Vagina (tissue), 2 donors: ENCODE measurements around the gene MSH5. TPM values are rescaled to one million over a fixed set of nuclear protein-coding genes. Genes with fewer than 3 reads are reported as not detected.

Experiments used
- DNase-seq, 2 donors: peaks; one replicate each; pipeline ENCODE4 v3.0.0-alpha.2; 2017; ENCODE audit errors: extremely low spot score in 2 of 2
- H3K27ac ChIP-seq: fragments of 200-600 bp; sonication (generic); one replicate; pipeline ENCODE4 v1.5.1; 2019
- H3K27me3 ChIP-seq: fragments of 200-600 bp; sonication (generic); one replicate; pipeline ENCODE4 v1.5.1; 2019
- H3K36me3 ChIP-seq, 2 donors: fragments of 200-600 bp; sonication (generic); one replicate each; pipeline ENCODE4 v1.5.1; 2017 to 2019
- H3K4me1 ChIP-seq: fragments of 200-600 bp; sonication (generic); one replicate; pipeline ENCODE4 v1.5.1; 2019
- H3K4me3 ChIP-seq, 2 donors: fragments of 200-600 bp; sonication (generic); 1 replicate in 1 of 2; 2 replicates in 1 of 2; pipeline ENCODE4 v1.5.1; 2016 to 2019
- H3K9me3 ChIP-seq: fragments of 200-600 bp; sonication (generic); one replicate; pipeline ENCODE4 v1.5.1; 2019
- POLR2A ChIP-seq, 2 donors: fragments of 450-650 bp; IDR thresholded peaks; one replicate each; pipeline ENCODE4 v1.6.1; 2017; ENCODE audit warnings: antibody characterized with exemption in 2 of 2, mild to moderate bottlenecking in 2 of 2, moderate library complexity in 2 of 2
- POLR2AphosphoS5 ChIP-seq, 2 donors: sonication (generic); formaldehyde crosslinking; IDR thresholded peaks; one replicate each; pipeline ENCODE4 v1.9.0; 2017; ENCODE audit warnings: antibody characterized with exemption in 2 of 2, mild to moderate bottlenecking in 2 of 2, low read depth in 1 of 2; ENCODE audit not compliant: insufficient read depth in 1 of 2
- intact Hi-C: fragments of 100-400 bp; cut with DNase I; formaldehyde crosslinking; loops from one replicate; pipeline ENCODE4 v1.15.1; 2023
- total RNA-seq: library from RNA; depleted of rRNA; stranded (reverse); fragments of >200 nt; gene quantifications from one replicate; pipeline ENCODE4 v1.2.3, GENCODE V29; 2016
- TF ChIP-seq, protein P1 (sequence below), 3 experiments: fragments of 450-650 bp in 2 of 3; fragments of 200-600 bp in 1 of 3; sonication (generic) in 1 of 3; IDR thresholded peaks; one replicate each; pipeline ENCODE4 v1.5.1; 2017 to 2019; ENCODE audit warnings: antibody characterized with exemption in 3 of 3, mild to moderate bottlenecking in 2 of 3, moderate library complexity in 2 of 3

MSH5 gene
- total RNA-seq, 1 donor from 2014 or later = 11.0 TPM

DNA sequence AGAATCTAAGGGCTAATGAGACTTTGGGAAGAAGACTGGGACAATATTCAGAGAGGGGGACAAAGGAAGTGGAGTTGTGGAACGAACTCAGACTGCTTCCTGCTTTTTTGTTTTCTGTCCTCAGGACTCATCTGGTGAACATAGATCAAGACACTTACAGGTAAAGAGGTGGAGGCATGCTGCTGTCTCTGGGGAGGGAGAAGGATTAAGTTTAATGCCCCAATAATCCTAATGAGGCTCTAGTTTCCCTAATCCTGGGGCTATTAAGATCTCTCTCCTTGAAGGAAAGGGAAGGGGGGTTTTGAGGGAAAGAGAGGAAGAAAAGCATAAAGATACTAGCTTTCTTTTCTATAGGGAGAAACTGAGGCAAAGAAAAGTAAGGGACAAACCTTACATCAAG lies 4.6 kb downstream of the MSH5 start:
- H3K27ac ChIP-seq = no peak overlapping the region
- H3K4me1 ChIP-seq = peaks cover 10% of the 10 kb centered on the region
- DNase-seq = no peak
- H3K27me3 ChIP-seq = no peaks in the 10 kb centered on the region
- TF ChIP-seq POLR2A (IDR thresholded peaks at IDR 0.05) (no peak), POLR2AphosphoS5 (IDR thresholded peaks at IDR 0.05; ENCODE audit: insufficient read depth in 1 of 2, low read depth in 1 of 2) (no peak)
- TF ChIP-seq, protein P1, sequence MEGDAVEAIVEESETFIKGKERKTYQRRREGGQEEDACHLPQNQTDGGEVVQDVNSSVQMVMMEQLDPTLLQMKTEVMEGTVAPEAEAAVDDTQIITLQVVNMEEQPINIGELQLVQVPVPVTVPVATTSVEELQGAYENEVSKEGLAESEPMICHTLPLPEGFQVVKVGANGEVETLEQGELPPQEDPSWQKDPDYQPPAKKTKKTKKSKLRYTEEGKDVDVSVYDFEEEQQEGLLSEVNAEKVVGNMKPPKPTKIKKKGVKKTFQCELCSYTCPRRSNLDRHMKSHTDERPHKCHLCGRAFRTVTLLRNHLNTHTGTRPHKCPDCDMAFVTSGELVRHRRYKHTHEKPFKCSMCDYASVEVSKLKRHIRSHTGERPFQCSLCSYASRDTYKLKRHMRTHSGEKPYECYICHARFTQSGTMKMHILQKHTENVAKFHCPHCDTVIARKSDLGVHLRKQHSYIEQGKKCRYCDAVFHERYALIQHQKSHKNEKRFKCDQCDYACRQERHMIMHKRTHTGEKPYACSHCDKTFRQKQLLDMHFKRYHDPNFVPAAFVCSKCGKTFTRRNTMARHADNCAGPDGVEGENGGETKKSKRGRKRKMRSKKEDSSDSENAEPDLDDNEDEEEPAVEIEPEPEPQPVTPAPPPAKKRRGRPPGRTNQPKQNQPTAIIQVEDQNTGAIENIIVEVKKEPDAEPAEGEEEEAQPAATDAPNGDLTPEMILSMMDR (IDR thresholded peaks at IDR 0.05) = no peak
- H3K36me3 ChIP-seq = no peaks in the 10 kb centered on the region
- intact Hi-C loops = no loop called here
- no peaks in the 10 kb centered on the region for H3K9me3 ChIP-seq
- no peak overlapping the region for H3K4me3 ChIP-seq

DNA sequence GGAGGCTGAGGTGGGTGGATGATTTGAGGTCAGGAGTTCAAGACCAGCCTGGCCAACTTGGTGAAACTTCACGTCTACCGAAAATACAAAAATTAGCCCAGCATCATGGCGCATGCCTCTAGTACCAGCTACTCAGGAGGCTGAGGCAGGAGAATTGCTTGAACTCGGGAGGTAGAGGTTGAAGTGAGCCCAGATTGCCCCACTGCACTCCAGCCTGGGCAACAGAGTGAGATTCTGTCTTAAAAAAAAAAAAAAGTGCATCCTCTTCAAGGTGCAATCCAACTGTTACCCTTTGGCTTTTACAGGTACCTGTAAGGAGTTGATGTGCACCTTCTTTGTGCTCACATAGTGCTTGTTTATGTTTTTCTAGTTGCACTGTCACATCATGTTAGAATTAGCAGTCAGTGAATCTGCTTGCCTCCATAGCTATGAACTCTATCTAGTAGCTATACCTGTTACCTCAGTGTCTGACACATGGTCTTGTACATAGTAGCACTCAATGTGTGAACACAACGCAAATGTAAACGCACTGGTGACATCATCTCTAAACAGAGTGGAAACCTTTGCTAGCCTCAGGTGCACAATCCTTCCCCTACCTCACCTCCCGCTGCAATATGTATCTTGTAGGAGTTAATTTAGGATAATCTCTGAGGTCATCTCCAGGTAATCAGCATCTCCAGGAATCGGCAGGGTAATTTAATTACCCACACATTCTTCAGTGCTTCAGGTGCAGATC lies 9.7 kb downstream of the MSH5 start:
- intact Hi-C loops = no loop called here
- no peaks in the 10 kb centered on the region for H3K9me3 ChIP-seq
- H3K36me3 ChIP-seq = no peaks in the 10 kb centered on the region
- H3K4me1 ChIP-seq = no peaks in the 10 kb centered on the region
- no peak overlapping the region for H3K4me3 ChIP-seq
- no peak overlapping the region for H3K27ac ChIP-seq
- DNase-seq = no peak
- no peak for TF ChIP-seq POLR2AphosphoS5 (IDR thresholded peaks at IDR 0.05; ENCODE audit: insufficient read depth in 1 of 2, low read depth in 1 of 2)
- TF ChIP-seq, protein P1 (IDR thresholded peaks at IDR 0.05) = no peak
- TF ChIP-seq POLR2A (IDR thresholded peaks at IDR 0.05) = no peak
- H3K27me3 ChIP-seq = no peaks in the 10 kb centered on the region

DNA sequence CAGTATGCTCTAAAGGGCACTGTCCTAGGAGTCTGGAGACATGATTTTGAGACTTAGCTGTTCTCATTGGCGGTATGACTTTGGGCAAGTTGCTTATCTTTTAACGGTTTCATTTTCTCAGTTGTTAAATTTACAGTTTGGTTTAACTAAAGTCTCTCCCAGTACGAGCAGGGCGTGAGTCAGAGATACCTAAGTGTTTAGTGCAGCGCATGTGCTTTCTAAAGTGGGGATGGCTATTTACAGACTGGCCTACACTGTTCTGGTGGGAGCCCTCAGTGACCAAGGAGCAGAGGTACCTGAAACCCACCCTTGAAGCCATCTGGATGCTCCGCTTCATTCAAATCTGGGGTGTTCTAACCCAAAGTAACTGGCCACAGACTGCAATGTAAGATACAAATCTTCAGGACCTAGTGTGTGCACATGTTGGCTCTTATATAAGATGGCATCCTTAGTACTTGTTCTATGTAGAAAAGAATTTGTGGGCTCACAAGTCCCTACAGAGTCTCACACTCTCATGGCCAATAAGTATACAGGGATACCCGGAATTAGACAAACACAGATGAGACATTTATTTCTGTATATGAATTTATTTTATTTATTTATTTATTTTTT lies 10.7 kb downstream of the MSH5 start:
- intact Hi-C loops = no loop called here
- Histone ChIP-seq H3K4me3 (no peak overlapping the region), H3K27me3 (no peaks in the 10 kb centered on the region), H3K27ac (no peak overlapping the region), H3K4me1 (no peaks in the 10 kb centered on the region), H3K36me3 (no peaks in the 10 kb centered on the region), H3K9me3 (no peaks in the 10 kb centered on the region)
- no peak for TF ChIP-seq POLR2A (IDR thresholded peaks at IDR 0.05)
- no peak for DNase-seq

DNA sequence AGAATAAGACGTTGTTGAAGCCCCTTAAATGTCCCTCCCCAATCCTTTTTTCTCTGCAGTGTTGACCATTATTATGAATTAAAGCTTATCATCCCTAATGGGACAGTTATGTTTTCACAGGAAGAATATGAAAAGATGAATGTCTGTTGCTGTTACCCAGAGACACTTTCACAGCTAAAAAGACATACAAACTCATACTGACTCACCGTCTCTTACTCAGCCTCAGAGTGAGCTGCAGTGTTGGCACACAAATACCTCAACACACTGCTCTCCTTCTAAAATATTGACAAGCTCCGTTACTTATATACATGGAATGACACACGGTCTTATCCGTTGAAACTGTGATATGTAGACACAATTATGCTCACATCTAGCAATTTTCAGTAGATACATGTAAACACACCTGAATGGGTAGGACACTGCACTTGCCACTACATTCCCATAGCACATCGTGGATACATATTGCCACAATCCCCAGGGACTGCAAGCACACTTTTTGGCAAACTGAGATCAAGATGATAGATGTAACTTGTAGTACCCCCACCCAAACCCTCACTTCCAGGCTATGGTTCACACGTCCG lies 13.0 kb downstream of the MSH5 start:
- no peaks in the 10 kb centered on the region for H3K4me1 ChIP-seq
- TF ChIP-seq POLR2A (IDR thresholded peaks at IDR 0.05) (no peak), POLR2AphosphoS5 (IDR thresholded peaks at IDR 0.05; ENCODE audit: insufficient read depth in 1 of 2, low read depth in 1 of 2) (no peak)
- TF ChIP-seq, protein P1 (IDR thresholded peaks at IDR 0.05) = no peak
- H3K27ac ChIP-seq = no peak overlapping the region
- no peak for DNase-seq
- H3K9me3 ChIP-seq = no peaks in the 10 kb centered on the region
- no peak overlapping the region for H3K4me3 ChIP-seq
- H3K27me3 ChIP-seq = no peaks in the 10 kb centered on the region
- no peaks in the 10 kb centered on the region for H3K36me3 ChIP-seq
- intact Hi-C loops = no loop called here

GRCh38 chr6:31758281-31758680 lies 18.5 kb downstream of the MSH5 start:
- no peaks in the 10 kb centered on the region for H3K36me3 ChIP-seq
- TF ChIP-seq POLR2A (IDR thresholded peaks at IDR 0.05) = no peak
- no peak for TF ChIP-seq POLR2AphosphoS5 (IDR thresholded peaks at IDR 0.05; ENCODE audit: insufficient read depth in 1 of 2, low read depth in 1 of 2)
- TF ChIP-seq, protein P1 (IDR thresholded peaks at IDR 0.05) = no peak
- H3K27ac ChIP-seq = no peak overlapping the region
- intact Hi-C loops = no loop called here
- no peaks in the 10 kb centered on the region for H3K9me3 ChIP-seq
- no peak overlapping the region for H3K4me3 ChIP-seq
- no peak for DNase-seq
- no peaks in the 10 kb centered on the region for H3K4me1 ChIP-seq
- H3K27me3 ChIP-seq = no peaks in the 10 kb centered on the region
